HS-27A (cell line): ENCODE measurements around the gene TFB2M.

Experiments used
- DNase-seq: peaks from one replicate; pipeline ENCODE4 v3.0.0-alpha.2; 2012; ENCODE audit warnings: low read depth, missing footprints

The TFB2M gene

GRCh38 chr1:246513041-246513440, 53.0 kb downstream of the TFB2M start:
- no peak for DNase-seq

GRCh38 chr1:246512635-246513034, 53.4 kb downstream of the TFB2M start:
- DNase-seq: no peak

- DNase-seq: no peak
Measured at GRCh38 chr1:246512230-246512629, 53.8 kb downstream of the TFB2M start.

- DNase-seq: no peak
Measured at GRCh38 chr1:246511203-246511602, 54.9 kb downstream of the TFB2M start.

GRCh38 chr1:246510147-246511030, 55.7 kb downstream of the TFB2M start:
- DNase-seq: no peak

- no peak for DNase-seq
Measured at GRCh38 chr1:246508897-246509688, 57.0 kb downstream of the TFB2M start.

- DNase-seq: peak; percentile 29
Measured at GRCh38 chr1:246506674-246507481, 59.2 kb downstream of the TFB2M start, which contains the start of gene SMYD3. Gene SMYD3 (minus strand): TSS chr1:246507279.

- no peak for DNase-seq
Measured at GRCh38 chr1:246506367-246506673, 59.7 kb downstream of the TFB2M start.

GRCh38 chr1:246503341-246503740, 62.7 kb downstream of the TFB2M start:
- DNase-seq: peak; percentile 5

- DNase-seq: peak; percentile 35
Measured at GRCh38 chr1:246497331-246497915, 68.6 kb downstream of the TFB2M start.

GRCh38 chr1:246492611-246493245, 73.3 kb downstream of the TFB2M start:
- peak; percentile 23 for DNase-seq

GRCh38 chr1:246491551-246492053, 74.5 kb downstream of the TFB2M start:
- DNase-seq: no peak
